A549 (cell line): ENCODE measurements around the gene SOX8.

Source experiments
- CEBPB ChIP-seq, 2 experiments: fragments of >200 bp in 1 of 2; sonication (Bioruptor Twin) in 1 of 2; formaldehyde crosslinking in 1 of 2; IDR thresholded peaks; 2 replicates each; pipeline ENCODE4 v1.6.1; 2012 to 2016
- CTCF ChIP-seq: fragments of >200 bp; sonication (Bioruptor Twin); formaldehyde crosslinking; IDR thresholded peaks from 3 replicates; pipeline ENCODE4 v1.5.1; 2016
- EP300 ChIP-seq, 2 experiments: fragments of >200 bp; sonication (Bioruptor Twin); formaldehyde crosslinking; IDR thresholded peaks; 2 replicates in 1 of 2; 3 replicates in 1 of 2; pipeline ENCODE4 v1.6.1; 2016 to 2017
- JUNB ChIP-seq: fragments of >200 bp; sonication (Bioruptor Twin); formaldehyde crosslinking; IDR thresholded peaks from 2 replicates; pipeline ENCODE4 v1.6.1; 2016
- KDM1A ChIP-seq: fragments of 200-600 bp; sonication (generic); IDR thresholded peaks from 2 replicates; pipeline ENCODE4 v1.6.1; 2016; ENCODE audit warnings: low read depth, mild to moderate bottlenecking
- PBX3 ChIP-seq: IDR thresholded peaks from 2 replicates; pipeline ENCODE4 v1.6.1; 2012
- RCOR1 ChIP-seq: fragments of 150-350 bp; IDR thresholded peaks from 2 replicates; pipeline ENCODE4 v1.6.1; 2014; ENCODE audit warnings: antibody characterized with exemption, low read length, low read depth
- REST ChIP-seq: fragments of 200-600 bp; sonication (generic); IDR thresholded peaks from 2 replicates; pipeline ENCODE4 v1.6.1; 2016; ENCODE audit warnings: antibody characterized with exemption, mild to moderate bottlenecking, moderate library complexity

- no peak for TF ChIP-seq RCOR1
- no peak for TF ChIP-seq CTCF
- no peak for TF ChIP-seq KDM1A
- no peak for TF ChIP-seq JUNB
- no peak for TF ChIP-seq EP300 (IDR thresholded peaks at IDR 0.05)
- no peak for TF ChIP-seq REST
- no peak for TF ChIP-seq CEBPB (IDR thresholded peaks at IDR 0.05)
- TF ChIP-seq PBX3: no peak
These were observed 40.9 kb downstream of the SOX8 start for GRCh38 chr16:1022466-1022865.
